ENCODE measurements around the gene GRK1. TPM values are rescaled to one million over a fixed set of nuclear protein-coding genes. Genes with fewer than 3 reads are reported as not detected.

The GRK1 gene
- total and polyA plus RNA-seq, 2 experiments from 2014 or later, result 0.17 TPM; not detected in 1

DNA sequence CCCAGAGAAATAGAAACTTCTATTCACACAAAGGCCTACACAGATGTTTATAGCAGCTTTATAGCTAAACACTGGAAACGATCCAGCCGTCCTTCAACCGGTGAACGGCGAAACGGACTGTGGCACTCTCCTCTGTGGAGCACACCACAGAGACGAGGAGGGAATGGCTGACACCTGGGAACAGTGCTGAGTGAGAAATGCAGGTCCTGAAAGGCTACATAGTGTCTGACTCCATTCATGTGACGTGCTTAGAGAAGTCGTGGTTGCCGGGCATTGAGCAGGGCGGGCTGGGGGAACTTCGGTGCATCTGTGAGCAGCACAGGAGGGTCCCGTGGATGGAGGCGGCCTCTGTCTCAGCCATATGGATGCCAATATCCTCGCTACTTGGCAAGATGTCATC is 3.1 kb upstream of the GRK1 start:
- H3K9me3 ChIP-seq (ENCODE audit: low read depth), result no peaks in the 10 kb centered on the region
- TF ChIP-seq EZH2phosphoT487 (IDR thresholded peaks at IDR 0.05; ENCODE audit: low read depth, severe bottlenecking, unreplicated experiment), result no peak
- TF ChIP-seq, protein P1, sequence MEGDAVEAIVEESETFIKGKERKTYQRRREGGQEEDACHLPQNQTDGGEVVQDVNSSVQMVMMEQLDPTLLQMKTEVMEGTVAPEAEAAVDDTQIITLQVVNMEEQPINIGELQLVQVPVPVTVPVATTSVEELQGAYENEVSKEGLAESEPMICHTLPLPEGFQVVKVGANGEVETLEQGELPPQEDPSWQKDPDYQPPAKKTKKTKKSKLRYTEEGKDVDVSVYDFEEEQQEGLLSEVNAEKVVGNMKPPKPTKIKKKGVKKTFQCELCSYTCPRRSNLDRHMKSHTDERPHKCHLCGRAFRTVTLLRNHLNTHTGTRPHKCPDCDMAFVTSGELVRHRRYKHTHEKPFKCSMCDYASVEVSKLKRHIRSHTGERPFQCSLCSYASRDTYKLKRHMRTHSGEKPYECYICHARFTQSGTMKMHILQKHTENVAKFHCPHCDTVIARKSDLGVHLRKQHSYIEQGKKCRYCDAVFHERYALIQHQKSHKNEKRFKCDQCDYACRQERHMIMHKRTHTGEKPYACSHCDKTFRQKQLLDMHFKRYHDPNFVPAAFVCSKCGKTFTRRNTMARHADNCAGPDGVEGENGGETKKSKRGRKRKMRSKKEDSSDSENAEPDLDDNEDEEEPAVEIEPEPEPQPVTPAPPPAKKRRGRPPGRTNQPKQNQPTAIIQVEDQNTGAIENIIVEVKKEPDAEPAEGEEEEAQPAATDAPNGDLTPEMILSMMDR (IDR thresholded peaks at IDR 0.05; ENCODE audit: poor library complexity), result no peak
- H3K4me2 ChIP-seq, result no peak overlapping the region
- no peak overlapping the region for H2AFZ ChIP-seq
- no peak overlapping the region for H3K4me3 ChIP-seq
- WGBS (ENCODE audit: low lambda C conversion rate, missing lambda C conversion rate), result 82% methylated on average over 15 of the region's 15 CpGs
- no peak overlapping the region for H3K27ac ChIP-seq
- H3K79me2 ChIP-seq, result no peaks in the 10 kb centered on the region
- no peaks in the 10 kb centered on the region for H3K9me2 ChIP-seq (replicated peaks; ENCODE audit: insufficient read depth)
- H4K20me1 ChIP-seq (ENCODE audit: insufficient read depth, poor library complexity, severe bottlenecking), result no peaks in the 10 kb centered on the region
- peaks cover 4% of the 10 kb centered on the region for H3K4me1 ChIP-seq (ENCODE audit: insufficient read depth)
- H3K36me3 ChIP-seq (replicated peaks; ENCODE audit: insufficient read depth, low read depth), result no peaks in the 10 kb centered on the region
- H3K27me3 ChIP-seq, result no peaks in the 10 kb centered on the region
- DNase-seq (ENCODE audit: low spot score), result no peak

DNA sequence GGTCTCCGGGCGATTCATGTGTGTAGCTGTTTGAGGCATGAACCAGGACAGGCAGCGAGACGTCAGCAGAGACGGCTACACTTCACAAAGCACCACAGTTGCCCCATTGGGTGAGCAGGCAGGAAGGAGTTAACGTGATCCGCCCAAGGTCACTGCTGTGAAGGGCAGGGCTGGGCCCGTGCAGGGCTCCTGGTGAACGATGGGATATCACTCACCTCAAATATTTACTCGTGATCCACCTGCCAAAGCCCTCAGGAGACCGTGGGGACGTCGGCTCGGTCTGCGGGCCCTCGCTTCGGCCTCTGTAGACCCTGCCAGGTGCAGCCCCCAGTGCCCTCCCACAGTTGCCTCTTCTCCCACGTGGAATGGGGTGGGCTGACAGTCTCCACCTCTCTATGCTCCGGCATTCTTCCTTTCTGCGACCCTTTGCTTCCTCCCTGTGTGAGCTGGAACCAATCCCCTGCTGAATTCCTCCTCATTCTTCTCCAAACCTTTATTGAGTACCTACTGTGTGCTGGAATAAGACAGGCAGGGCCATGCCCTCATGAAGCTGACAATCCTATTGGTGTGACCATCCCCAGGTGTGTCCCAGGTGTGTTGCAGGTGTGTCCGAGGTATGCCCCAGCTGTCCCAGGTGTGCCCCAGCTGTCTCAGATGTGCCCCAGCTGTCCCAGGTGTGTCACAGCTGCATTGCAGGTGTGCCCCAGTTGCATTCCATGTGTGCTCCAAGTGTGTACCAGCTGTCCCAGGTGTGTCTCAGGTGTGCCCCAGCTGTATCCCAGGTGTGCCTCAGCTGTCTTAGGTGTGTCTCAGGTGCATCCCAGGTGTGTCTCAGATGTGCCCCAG is 2.0 kb upstream of the GRK1 start:
- 55% methylated on average over 21 of the region's 21 CpGs for WGBS (ENCODE audit: low lambda C conversion rate, missing lambda C conversion rate)

DNA sequence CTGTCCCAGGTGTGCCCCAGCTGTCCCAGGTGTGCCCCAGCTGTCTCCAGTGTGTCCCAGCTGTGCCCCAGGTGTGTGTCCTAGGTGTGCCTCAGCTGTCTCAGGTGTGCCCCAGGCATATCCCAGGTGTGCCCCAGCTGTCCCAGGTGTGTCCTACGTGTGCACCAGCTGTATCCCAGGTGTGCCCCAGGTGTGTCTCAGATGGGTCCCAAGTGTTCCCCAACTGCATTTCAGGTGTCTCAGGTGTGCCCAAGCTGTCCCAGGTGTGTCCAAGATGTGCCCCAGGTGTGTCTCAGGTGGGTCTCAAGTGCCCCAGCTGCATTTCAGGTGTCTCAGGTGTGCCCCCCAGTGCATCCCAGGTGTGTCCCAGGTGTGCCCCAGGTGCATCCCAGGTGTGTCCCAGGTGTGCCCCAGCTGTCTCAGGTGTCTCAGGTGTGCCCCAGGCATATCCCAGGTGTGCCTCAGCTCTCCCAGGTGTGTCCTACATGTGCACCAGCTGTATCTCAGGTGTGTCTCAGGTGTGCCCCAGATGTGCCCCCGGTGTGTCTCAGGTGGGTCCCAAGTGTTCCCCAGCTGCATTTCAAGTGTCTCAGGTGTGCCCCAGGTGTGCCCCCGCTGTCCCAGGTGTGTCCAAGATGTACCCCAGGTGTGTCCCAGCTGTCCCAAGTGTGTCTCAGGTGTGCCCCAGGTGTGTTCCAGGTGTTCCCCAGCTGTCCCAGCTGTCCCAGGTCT is 1.3 kb upstream of the GRK1 start:
- Histone ChIP-seq H3K27ac (no peak overlapping the region), H4K20me1 (ENCODE audit: insufficient read depth, poor library complexity, severe bottlenecking) (no peaks in the 10 kb centered on the region), H3K79me2 (no peaks in the 10 kb centered on the region), H3K9me3 (ENCODE audit: low read depth) (no peaks in the 10 kb centered on the region), H2AFZ (no peak overlapping the region), H3K4me2 (no peak overlapping the region), H3K4me3 (no peak overlapping the region), H3K9me2 (replicated peaks; ENCODE audit: insufficient read depth) (no peaks in the 10 kb centered on the region), H3K4me1 (ENCODE audit: insufficient read depth) (peaks cover 4% of the 10 kb centered on the region), H3K27me3 (no peaks in the 10 kb centered on the region), H3K36me3 (replicated peaks; ENCODE audit: insufficient read depth, low read depth) (no peaks in the 10 kb centered on the region)
- TF ChIP-seq, protein P1 (IDR thresholded peaks at IDR 0.05; ENCODE audit: poor library complexity), result no peak
- TF ChIP-seq EZH2phosphoT487 (IDR thresholded peaks at IDR 0.05; ENCODE audit: low read depth, severe bottlenecking, unreplicated experiment) (no peak), EZH2 (IDR thresholded peaks at IDR 0.05; ENCODE audit: borderline replicate concordance) (no peak)
- DNase-seq (ENCODE audit: low spot score), result no peak
- WGBS (ENCODE audit: low lambda C conversion rate, missing lambda C conversion rate), result 91% methylated on average over 3 of the region's 3 CpGs

More for the DNA sequence above, 2.0 kb upstream of the GRK1 start:
- H3K27me3 ChIP-seq, result no peaks in the 10 kb centered on the region
- H3K4me2 ChIP-seq, result no peak overlapping the region
- H3K4me1 ChIP-seq (ENCODE audit: insufficient read depth), result peaks cover 4% of the 10 kb centered on the region
- no peaks in the 10 kb centered on the region for H3K9me2 ChIP-seq (replicated peaks; ENCODE audit: insufficient read depth)
- no peak overlapping the region for H3K4me3 ChIP-seq
- H3K27ac ChIP-seq, result no peak overlapping the region
- H3K79me2 ChIP-seq, result no peaks in the 10 kb centered on the region
- no peaks in the 10 kb centered on the region for H3K36me3 ChIP-seq (replicated peaks; ENCODE audit: insufficient read depth, low read depth)
- H4K20me1 ChIP-seq (ENCODE audit: insufficient read depth, poor library complexity, severe bottlenecking), result no peaks in the 10 kb centered on the region
- H3K9me3 ChIP-seq (ENCODE audit: low read depth), result no peaks in the 10 kb centered on the region
- TF ChIP-seq, protein P1 (IDR thresholded peaks at IDR 0.05; ENCODE audit: poor library complexity), result no peak
- TF ChIP-seq EZH2 (IDR thresholded peaks at IDR 0.05; ENCODE audit: borderline replicate concordance), result no peak
- no peak for TF ChIP-seq EZH2phosphoT487 (IDR thresholded peaks at IDR 0.05; ENCODE audit: low read depth, severe bottlenecking, unreplicated experiment)
- H2AFZ ChIP-seq, result no peak overlapping the region
- DNase-seq (ENCODE audit: low spot score), result no peak

Measured in hepatocyte (in vitro differentiated cells).